HG02623 (cell line): Measurements from ENCODE around the gene DPPA5.
"Not testable (repeated sequence)": the region's sequence is repeated elsewhere in the genome, so short reads cannot be mapped to it uniquely, and the experiment has no call there.

ENCODE experiments used
- ATAC-seq: cut with Tn5 transposase; IDR thresholded peaks from one replicate; pipeline ENCODE4 v1.9.1; 2021; ENCODE audit warnings: moderate library complexity; ENCODE audit not compliant: unreplicated experiment

The DPPA5 gene

DNA sequence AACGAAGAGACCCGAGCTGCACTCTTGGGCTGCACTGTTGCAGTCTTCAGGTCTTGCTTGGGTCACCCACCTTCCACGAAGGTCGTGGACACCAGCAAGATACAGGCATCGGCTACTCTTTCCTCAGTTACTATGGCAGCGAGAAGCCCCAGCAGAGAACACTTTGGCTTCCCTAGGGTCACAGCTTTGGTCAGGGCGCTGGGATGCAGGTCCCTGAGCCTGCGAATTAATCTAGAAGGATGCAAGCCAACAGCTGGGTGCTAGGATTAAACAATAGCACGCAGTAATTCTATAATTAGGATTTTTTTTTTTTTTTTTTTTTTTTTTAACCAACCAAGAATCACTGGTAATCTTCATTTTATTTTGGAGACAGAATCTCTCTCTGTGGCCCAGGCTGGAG is 10.5 kb upstream of the DPPA5 start:
- no peak for ATAC-seq

DNA sequence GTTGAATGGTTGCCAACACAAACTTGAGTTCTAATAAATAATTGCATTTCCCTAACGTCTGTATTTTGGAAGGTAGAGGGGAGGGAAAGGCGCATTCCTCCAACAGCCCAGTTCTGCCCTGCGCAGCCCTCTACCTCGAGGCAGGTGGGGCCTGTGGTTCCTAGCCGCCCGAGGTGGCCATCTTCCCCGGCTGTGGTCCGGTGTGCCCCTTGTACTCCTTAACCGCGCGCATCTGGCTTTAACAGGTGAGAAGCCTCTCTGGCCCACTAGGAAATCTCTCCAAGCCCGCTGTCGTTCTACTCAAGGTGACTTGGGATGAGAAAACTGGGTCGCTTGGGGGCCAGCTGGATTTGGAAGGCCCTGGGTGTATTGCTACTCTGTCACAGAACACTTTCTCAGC is 10.0 kb upstream of the DPPA5 start:
- no peak for ATAC-seq

DNA sequence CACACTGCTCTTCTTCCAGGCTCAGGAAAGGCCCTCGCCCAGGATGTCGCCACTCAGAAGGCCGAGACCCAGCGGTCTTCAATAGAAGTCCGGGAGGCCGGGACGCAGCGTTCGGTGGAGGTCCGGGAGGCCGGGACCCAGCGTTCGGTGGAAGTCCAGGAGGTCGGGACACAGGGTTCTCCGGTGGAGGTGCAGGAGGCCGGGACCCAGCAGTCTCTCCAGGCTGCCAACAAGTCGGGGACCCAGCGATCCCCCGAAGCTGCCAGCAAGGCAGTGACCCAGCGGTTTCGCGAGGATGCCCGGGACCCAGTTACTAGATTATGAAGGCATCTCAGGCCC is 9.4 kb upstream of the DPPA5 start:
- ATAC-seq, result no peak

DNA sequence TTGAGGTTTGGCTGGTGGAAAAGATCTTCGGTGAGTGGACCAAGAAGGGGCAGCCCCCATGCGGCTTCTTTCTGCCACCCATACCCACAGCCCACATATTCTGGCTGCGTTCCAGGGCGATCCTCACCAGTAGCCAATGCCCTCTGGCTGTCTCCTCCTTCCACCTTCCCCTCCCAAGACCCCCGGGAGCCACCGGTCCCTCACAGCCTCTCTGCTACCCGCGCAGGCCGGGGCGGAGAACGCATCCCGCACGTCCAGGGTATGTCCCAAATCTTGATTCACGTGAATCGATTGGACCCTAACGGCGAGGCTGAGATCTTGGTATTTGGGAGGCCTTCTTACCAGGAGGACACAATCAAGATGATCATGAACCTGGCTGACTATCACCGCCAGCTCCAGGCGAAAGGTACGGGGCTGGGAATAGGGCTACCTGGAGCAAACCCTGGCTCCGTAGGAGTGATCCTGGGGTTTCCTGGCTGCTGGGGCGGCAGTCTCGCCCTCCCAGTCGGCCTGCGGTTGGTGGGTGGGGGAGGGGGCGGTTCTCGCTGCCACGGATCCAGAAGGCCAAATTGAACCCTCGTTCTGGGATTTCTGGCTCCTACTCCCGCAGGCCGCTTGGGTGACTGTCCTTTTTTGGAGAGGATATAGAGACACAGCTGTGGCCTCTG is 8.9 kb upstream of the DPPA5 start:
- ATAC-seq, result no peak

DNA sequence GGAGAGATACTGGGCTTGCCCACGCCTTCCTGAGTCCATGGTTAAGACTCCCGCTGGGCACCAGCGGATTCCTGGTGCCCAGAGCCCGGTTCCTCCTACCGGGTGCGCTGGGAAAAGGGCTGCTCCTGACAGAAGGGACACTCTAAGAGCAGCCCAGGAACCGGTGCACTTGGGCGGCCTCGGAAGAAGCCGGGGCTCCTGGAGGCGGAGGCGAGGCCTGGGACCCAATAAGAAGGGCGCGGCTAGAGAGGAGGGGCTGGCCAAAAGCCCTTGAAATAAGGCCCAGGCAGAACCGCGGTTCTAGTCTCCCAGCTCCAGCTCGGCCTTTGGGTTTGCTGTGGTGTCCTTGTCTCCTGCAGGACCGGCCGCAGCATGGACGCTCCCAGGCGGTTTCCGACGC is 8.3 kb upstream of the DPPA5 start, which contains the start of gene KHDC3L:
TSS of gene KHDC3L (plus strand) at position 301 of the 400 bp plus-strand sequence. CDS start at position 373, 72 bp downstream.
- ATAC-seq, result no peak

DNA sequence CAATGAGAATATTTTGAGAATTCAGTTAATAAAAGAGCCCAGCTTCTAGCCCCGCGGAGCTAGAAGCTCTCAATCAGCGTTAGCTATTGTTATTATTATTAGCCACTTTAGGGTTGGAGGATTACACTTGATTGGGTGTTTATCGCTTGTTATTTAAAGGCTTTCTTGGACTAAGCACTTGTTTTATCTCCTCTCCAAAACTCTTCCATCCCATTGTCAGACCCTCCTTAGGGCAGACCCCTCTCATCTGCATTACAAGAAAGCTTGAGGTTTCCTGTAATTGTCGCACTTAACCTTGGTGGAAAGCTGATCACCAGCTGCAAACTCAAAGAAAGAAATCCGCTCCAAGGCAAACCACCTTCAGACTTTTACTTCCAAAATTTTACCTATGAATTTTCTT is 4.8 kb downstream of the DPPA5 start:
- ATAC-seq, result no peak

DNA sequence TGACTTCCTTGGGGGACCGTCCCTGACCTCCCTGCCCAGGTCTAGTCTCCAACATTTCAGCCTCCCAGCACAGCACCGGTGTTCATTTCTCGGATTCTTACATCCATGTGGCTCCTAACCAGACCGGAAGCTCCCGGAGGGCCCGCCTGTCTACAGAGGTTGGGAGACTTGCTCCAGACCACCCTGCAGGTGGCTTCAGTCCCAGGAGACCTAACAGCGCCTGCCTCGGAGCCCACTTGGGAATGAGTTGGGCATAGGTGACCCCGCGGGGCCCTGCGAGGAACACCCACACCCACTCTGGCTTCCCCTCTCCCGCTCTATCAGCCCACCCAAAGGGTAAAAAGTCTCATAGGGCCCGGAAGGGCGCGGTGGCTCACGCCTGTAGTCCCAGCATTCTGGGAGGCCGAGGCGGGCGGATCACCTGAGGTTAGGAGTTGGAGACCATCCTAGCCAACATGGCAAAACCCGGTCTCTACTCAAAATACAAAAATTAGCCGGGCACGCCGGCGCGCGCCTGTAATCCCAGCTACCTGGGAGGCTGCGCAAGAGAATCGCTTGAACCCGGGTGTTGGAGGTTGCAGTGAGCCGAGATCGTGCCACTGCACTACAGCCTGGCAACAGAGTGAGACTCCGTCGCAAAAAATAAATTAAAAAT is 5.4 kb downstream of the DPPA5 start:
- ATAC-seq, result no peak

DNA sequence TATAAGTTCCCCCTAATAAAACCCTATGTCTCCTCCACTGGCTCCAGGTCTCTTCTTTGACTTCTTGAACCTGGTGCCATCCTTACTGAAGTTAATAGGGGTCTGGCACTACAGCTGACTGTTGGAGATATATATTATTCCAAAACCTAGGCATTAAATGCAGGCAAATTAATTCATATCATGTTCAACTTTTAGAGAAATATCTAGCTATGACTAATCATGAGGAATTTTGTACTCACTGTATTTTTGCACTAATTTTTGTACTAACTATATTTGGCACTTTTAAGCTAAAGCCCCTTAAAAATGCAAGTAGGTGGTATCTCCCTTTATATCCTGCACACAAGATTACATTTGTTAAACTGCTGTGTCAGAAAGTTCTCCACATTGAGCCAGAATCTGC is 10.9 kb downstream of the DPPA5 start:
- ATAC-seq, result no peak

DNA sequence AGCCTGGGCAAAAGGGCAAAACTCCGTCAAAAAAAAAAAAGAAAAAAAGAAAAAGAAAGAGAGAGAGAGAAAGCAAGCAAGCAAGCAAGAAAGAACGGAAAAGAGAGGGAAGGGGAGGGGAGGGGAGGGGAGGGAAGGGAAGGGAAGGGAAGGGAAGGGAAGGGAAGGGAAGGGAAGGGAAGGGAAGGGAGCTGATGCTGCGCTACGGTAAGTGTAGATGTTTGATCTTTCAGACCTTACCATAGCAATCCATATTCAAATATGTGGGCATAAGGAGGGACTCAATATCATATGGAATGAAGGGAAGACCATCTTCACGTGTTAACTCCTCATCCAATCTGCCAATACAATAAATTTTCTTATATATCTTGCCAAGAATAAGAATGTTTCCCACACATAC is 11.9 kb downstream of the DPPA5 start:
- ATAC-seq, result no peak

DNA sequence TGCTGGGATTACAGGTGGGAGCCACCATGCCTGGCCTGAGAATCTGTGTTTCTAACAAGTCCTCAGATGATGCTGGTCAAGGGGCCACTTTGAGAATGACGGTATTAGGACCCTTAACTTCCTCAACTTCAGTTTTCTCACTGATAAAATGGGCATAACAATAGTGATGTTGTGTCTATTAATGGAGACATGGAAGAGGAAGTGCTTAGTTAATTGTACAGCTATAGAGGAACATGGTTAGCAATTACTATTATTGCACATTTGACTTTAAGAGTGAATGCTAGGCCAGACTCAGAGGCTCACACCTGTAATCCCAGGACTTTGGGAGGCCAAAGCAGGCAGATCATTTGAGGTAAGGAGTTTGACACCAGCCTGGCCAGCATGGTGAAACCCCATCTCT is 12.7 kb downstream of the DPPA5 start:
- no peak for ATAC-seq

DNA sequence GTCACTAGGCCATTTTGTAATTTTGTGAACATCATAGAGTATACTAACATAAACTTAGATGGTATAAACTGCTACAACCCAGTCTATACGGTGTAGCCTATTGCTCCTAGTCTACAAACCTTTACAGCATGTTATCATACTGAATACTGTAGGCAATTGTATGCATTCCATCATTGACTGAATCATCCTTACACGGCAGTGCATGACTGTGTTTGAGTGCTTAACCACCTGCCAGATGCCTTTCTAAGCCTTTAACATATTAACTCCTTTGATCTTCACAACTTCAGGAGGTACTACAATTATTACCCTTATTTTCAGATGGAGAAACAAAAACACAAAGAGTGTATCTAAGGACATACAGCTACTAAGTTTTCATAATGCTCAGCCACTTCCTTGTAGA is 14.0 kb downstream of the DPPA5 start:
- no peak for ATAC-seq

DNA sequence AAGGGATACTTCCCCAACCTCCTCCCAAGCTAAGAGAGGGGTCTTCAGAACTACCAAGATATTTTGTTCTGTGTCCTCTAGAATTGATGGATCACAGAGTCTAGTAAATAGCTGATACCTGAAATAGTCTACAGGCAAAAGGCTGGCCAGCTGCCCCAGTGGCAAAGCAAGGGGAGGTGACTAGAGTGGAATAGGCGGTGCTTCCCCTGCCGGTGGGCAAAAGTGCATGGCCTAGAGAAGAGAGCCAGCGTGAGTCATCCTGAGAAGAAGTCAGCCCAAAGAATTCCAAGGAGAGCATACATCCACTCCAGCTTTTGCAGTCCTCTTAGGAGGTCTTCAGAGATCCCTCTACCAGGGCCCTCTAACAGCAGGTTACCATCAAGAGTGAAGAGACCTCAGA is 14.7 kb downstream of the DPPA5 start:
- ATAC-seq, result no peak

DNA sequence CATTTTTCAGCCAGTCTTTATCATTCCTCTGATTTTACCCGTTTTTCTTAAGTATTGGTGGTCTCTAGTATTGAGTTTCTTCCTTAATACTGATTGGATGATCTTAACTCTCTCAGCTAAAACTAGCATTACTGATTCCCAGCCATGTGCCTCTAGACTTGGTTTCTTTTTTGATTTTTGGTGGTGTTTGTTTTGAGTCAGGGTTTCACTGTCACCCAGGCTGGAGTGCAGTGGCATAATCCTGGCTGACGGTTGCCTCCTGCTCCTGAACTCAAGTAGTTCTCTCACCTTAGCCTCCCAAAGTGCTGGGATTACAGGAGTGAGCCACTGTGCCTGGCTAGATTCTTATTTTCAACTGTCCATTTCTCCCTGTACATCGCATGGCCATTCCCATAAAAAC is 24.9 kb downstream of the DPPA5 start:
- ATAC-seq, result peak; percentile 81

DNA sequence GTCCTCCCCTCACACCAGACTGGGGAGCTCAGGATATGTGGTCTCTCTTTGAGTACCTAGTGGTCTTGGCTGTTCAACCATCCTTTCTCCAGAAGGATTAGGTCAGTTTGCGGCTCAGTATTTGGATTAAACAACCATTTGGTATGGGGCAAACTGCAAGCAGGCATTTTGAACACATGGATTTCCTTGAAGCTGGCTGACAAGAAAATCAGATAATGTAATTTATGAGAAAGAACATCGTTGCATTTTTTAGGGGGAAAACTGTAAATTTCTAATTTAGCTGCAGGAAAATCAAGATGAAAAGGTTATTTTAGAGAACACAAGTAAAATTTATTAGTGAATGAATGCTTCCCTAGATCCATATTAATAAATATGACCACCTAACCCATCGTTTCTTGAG is 25.3 kb downstream of the DPPA5 start:
- ATAC-seq, result no peak

DNA sequence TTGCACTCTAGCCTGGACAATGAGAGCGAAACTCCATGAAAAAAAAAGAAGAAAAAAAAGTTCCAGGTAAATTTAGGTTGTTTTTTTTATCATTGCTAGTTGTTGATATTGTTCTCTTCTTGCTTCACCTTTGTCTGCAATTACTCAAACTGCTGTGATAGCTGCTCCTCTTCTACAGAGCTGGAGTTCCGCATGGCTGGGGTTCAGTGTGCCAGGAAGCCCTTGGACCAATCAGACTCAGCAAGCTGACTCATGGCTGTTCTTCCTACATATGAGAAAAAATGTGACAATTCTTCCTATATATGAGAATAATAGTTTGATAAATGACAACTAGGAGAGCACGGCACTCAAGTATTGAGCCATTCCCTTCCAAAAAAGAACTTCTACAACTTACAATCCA is 28.4 kb downstream of the DPPA5 start:
- ATAC-seq, result no peak

DNA sequence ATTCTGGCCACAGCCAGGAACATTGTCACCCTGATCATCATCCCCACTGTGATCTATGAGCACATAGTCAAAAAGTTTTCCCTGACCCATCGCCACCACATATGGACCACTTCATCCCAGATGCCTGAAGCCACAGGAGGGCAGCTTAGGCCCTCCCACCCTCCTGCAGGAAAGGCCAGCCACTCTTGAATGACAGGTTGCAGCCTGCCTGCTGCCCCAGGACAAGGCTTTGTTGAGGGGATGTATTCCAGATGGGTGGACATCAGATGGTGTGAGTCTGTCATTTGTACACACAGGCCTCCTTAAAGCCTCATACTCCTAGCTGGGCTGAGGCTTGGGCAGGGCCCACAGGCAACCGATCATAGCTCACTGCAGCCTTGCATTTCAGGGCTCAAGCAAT is 30.8 kb downstream of the DPPA5 start:
- no peak for ATAC-seq

DNA sequence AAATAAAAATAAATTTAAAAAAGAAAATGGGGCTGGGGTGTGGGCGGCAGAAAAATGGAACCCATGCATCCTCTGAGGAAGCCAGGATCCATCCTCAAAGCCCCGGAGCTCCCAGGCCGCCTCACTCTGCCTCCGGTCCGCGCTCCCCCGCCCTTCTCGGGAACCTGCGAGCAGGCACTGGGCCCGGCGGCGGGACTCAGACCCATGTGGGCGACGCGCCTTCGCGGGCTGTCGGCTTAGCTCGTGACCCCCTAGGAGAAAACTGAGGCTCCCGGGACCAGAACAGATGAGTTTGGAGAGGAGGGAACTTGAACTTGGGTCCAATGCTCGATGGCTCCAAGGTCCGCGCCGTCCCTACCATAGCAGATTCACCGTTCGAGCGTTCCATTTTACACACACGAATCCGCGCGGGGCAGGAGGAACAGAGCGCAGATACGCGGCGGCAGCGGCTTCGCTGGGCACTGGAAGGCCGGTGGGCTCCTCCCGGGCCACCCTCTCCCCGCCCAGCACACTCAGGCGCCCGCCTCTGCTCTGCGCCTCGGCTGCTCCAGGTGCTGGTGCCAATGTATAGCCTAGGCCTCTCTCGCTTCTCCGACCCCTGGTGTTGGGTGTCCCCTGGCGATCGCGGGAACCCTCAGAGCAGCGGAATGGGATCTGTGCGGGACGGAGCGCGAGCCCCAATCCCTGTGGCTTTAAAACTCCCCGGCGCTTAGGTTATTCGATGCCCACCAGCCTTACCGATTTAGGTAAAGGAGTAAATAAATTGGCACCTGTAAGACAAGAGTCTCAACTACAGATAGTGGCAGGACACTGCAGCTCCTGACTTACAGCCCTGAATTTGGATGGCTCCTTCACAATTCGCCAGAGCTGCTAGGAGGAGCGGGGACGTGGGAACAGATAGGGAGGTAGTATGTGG is 39.2 kb downstream of the DPPA5 start:
- ATAC-seq, result no peak

DNA sequence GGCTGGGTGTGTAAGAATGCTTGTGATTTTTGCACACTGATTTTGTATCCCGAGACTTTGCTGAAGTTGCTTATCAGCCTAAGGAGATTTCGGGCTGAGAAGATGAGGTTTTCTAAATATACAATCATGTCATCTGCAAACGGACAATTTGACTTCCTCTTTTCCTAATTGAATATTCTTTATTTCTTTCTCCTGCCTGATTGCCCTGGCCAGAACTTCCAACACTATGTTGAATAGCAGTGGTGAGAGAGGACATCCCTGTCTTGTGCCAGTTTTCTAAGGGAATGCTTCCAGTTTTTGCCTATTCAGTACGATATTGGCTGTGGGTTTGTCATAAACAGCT is 43.6 kb downstream of the DPPA5 start:
- ATAC-seq, result not testable (repeated sequence)

DNA sequence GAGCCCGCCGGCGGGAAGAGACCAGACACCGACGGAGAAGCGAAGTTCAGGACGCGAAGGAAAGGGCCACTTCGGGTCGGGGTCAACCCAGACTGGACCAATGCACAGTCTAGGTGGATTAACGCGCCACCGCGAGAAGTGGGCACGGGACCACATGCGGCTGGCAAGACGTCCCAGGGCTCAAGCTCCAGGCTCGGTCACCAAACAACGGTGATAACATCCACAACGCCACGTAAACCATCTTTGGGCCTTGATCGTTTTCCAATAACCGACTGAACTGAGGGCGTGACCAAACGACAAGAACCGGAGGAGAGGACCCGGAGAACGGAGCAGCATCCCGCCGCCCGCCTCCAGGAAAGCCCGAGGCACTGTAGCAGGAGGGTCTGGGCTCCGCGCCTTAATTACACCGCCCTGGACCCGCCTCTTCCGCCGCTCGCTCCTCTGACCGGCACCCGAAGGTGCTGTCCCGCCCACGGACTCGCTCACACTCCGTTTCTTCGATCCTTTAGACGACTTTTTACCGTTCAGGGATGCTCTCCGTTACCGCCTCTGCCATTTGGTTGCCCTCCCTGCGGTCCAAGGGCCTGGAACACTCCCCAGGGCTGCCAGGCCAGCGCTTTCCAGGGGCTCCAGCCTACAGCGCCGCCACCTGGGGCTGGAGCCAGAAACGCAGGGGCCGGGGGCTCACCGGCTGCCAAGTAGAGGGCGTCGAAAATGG is 44.1 kb downstream of the DPPA5 start:
- ATAC-seq, result peak; percentile 97

DNA sequence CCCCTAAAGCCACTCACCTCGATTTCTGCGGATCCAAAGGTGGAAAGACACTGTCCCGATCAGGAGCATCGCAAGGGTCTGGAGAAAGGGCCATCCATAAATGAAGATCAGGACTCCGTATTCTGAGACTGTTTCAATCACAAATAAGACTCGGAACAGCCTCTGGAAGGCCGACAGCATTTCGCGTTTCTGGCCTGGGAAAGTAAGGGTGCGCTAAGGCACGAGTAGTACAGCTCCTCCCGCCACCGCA is 44.6 kb downstream of the DPPA5 start:
- ATAC-seq, result peak; percentile 35

DNA sequence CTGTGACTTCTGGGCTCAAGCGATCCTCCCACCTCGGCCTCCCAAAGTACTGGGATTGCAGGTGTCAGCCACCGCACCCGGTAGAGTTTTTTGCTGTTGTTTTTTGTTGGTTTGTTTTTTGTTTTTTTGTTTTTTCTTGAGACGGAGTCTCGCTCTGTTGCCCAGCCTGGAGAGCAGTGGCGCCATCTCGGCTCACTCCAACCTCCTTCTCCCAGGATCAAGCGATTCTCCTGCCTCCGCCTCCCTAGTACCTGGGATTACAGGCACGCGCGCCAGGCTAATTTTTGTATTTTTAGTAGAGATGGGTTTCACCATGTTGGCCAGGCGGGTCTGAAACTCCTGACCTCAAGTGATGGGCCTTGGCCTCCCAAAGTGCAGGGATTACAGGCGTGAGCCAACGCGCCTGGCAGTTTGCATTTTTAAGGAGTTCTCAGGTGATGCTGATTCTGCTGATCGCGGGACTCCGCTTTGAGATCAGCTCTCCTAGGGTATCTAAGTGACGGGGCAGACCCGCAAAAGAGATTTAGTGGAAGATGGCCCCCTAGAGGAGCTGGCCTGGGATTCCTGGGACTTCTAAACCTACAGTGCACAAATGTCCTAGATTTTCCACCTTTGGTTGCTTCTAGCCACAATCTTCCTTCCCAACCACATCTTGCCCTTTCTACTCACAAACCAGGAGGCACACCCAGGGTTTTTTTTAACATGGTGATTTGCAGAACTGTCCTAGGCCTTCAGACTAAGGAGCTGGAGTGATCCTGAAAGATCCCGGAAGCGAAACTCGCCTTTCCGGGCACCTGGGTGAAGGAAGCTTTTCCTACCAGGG is 45.2 kb downstream of the DPPA5 start:
- no peak for ATAC-seq
